Astrocyte (in vitro differentiated cells and primary cell): ENCODE data around the gene FGFBP1. TPM values are rescaled to one million over a fixed set of nuclear protein-coding genes. Genes with fewer than 3 reads are reported as not detected.
A peak's percentile ranks its signal among the peaks of the same experiment; 100 is the strongest.

Source experiments
- DNase-seq: peaks from one replicate; pipeline ENCODE4 v3.0.0-alpha.2; 2010; ENCODE audit warnings: low read depth
- FAIRE-seq: peaks from 2 replicates; lab custom pipeline; 2011; peaks lifted over from hg19 to GRCh38; lab: Jason Lieb, UNC
- H2AFZ ChIP-seq: 2 replicates; pipeline ENCODE4 v1.6.0; 2012; ENCODE audit warnings: low read depth, low read length, inconsistent platforms
- H3K27ac ChIP-seq: 2 replicates; pipeline ENCODE4 v1.5.1; 2011; ENCODE audit warnings: low read depth, low read length, inconsistent platforms
- H3K27me3 ChIP-seq: 2 replicates; pipeline ENCODE4 v1.6.0; 2011; ENCODE audit warnings: low read length, inconsistent platforms; ENCODE audit not compliant: insufficient read depth
- H3K36me3 ChIP-seq: 2 replicates; pipeline ENCODE4 v1.5.1; 2011; ENCODE audit warnings: low read length, inconsistent platforms; ENCODE audit not compliant: insufficient read depth
- H3K4me1 ChIP-seq: 2 replicates; pipeline ENCODE4 v1.5.1; 2011; ENCODE audit warnings: low read length, inconsistent platforms; ENCODE audit not compliant: insufficient read depth
- H3K4me2 ChIP-seq: 2 replicates; pipeline ENCODE4 v1.6.0; 2012; ENCODE audit warnings: low read length, inconsistent platforms
- H3K4me3 ChIP-seq: 2 replicates; pipeline ENCODE4 v1.5.1; 2011; ENCODE audit warnings: low read depth, mild to moderate bottlenecking, low read length, inconsistent platforms; ENCODE audit not compliant: insufficient read depth
- H3K79me2 ChIP-seq: 2 replicates; pipeline ENCODE4 v1.6.0; 2012; ENCODE audit warnings: mild to moderate bottlenecking, low read length, inconsistent platforms; ENCODE audit not compliant: insufficient read depth
- H3K9ac ChIP-seq: 2 replicates; pipeline ENCODE4 v1.6.0; 2012; ENCODE audit warnings: mild to moderate bottlenecking, low read length, inconsistent platforms
- H3K9me3 ChIP-seq: 2 replicates; pipeline ENCODE4 v1.5.1; 2012; ENCODE audit warnings: low read depth, mild to moderate bottlenecking, low read length, inconsistent platforms; ENCODE audit not compliant: insufficient read depth
- H4K20me1 ChIP-seq: 2 replicates; pipeline ENCODE4 v1.6.0; 2012; ENCODE audit warnings: low read length, inconsistent platforms; ENCODE audit not compliant: insufficient read depth
- H3K27ac Mint-ChIP-seq: one replicate; pipeline ENCODE4 v1.8.0; 2021; ENCODE audit warnings: mild to moderate bottlenecking, mixed read lengths; ENCODE audit not compliant: unreplicated experiment
- H3K27me3 Mint-ChIP-seq: one replicate; pipeline ENCODE4 v1.8.0; 2021; ENCODE audit warnings: low read depth, mixed read lengths; ENCODE audit not compliant: unreplicated experiment
- H3K36me3 Mint-ChIP-seq: one replicate; pipeline ENCODE4 v1.8.0; 2021; ENCODE audit warnings: low read depth, mixed read lengths; ENCODE audit not compliant: unreplicated experiment
- H3K4me1 Mint-ChIP-seq: one replicate; pipeline ENCODE4 v1.8.0; 2021; ENCODE audit warnings: low read depth, mixed read lengths; ENCODE audit not compliant: unreplicated experiment
- H3K4me3 Mint-ChIP-seq: one replicate; pipeline ENCODE4 v1.8.0; 2021; ENCODE audit warnings: mild to moderate bottlenecking, moderate library complexity, mixed read lengths; ENCODE audit not compliant: unreplicated experiment
- H3K9me3 Mint-ChIP-seq: one replicate; pipeline ENCODE4 v1.8.0; 2021; ENCODE audit warnings: mild to moderate bottlenecking, mixed read lengths; ENCODE audit not compliant: unreplicated experiment
- EZH2 ChIP-seq: IDR thresholded peaks from 2 replicates; pipeline ENCODE4 v1.6.1; 2012; ENCODE audit warnings: mild to moderate bottlenecking, low read length, inconsistent platforms; ENCODE audit not compliant: insufficient read depth
- total RNA-seq: library from RNA; stranded (reverse); gene quantifications from 2 replicates; pipeline ENCODE4 v1.2.1, GENCODE V29; 2021
- TF ChIP-seq, protein P1 (sequence below): IDR thresholded peaks from 2 replicates; pipeline ENCODE4 v1.5.1; 2011; ENCODE audit warnings: low read depth, mild to moderate bottlenecking, inconsistent platforms, low read length, moderate library complexity; ENCODE audit not compliant: insufficient read depth

Gene FGFBP1
- total RNA-seq, 1 donor from 2014 or later: not detected

DNA sequence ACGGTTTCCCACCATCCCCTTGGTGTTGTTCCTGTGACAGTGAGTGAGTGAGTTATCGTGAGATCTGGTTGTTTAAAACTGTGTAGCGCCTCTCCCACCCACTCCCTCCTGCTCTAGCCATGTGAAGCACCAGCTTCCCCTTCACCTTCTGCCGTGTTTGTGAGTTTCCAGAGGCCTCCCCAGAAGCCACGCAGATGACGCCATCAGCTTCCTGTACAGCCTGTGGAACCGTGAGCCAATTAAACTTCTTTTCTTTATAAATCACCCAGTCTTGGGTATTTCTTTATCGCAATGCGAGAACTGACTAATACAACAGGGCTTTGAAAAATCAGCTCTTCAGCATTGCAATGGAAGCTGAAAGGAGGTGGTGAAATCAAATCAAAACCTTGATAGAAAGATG, 50.0 kb downstream of the FGFBP1 start:
- no peak for FAIRE-seq
- Histone ChIP-seq H3K9ac (no peak overlapping the region), H3K36me3 (no peaks in the 10 kb centered on the region), H3K4me2 (no peak overlapping the region), H3K9me3 (no peaks in the 10 kb centered on the region), H3K4me1 (peaks cover 3% of the 10 kb centered on the region), H4K20me1 (no peaks in the 10 kb centered on the region), H3K27ac (no peak overlapping the region), H2AFZ (no peak overlapping the region), H3K4me3 (no peak overlapping the region), H3K79me2 (no peaks in the 10 kb centered on the region), H3K27me3 (no peaks in the 10 kb centered on the region)
- peak; percentile 28 for DNase-seq
- H3K27me3 Mint-ChIP-seq: no peaks in the 10 kb centered on the region
- no peaks in the 10 kb centered on the region for H3K4me1 Mint-ChIP-seq
- H3K36me3 Mint-ChIP-seq: no peaks in the 10 kb centered on the region
- no peak overlapping the region for H3K4me3 Mint-ChIP-seq
- H3K27ac Mint-ChIP-seq: no peak overlapping the region
- H3K9me3 Mint-ChIP-seq: peaks cover 1% of the 10 kb centered on the region
- TF ChIP-seq EZH2: no peak
- TF ChIP-seq, protein P1, sequence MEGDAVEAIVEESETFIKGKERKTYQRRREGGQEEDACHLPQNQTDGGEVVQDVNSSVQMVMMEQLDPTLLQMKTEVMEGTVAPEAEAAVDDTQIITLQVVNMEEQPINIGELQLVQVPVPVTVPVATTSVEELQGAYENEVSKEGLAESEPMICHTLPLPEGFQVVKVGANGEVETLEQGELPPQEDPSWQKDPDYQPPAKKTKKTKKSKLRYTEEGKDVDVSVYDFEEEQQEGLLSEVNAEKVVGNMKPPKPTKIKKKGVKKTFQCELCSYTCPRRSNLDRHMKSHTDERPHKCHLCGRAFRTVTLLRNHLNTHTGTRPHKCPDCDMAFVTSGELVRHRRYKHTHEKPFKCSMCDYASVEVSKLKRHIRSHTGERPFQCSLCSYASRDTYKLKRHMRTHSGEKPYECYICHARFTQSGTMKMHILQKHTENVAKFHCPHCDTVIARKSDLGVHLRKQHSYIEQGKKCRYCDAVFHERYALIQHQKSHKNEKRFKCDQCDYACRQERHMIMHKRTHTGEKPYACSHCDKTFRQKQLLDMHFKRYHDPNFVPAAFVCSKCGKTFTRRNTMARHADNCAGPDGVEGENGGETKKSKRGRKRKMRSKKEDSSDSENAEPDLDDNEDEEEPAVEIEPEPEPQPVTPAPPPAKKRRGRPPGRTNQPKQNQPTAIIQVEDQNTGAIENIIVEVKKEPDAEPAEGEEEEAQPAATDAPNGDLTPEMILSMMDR: no peak

Other genes starting within 250 kb of the FGFBP1 start
- gene BST1, start 235.7 kb downstream of the FGFBP1 start, total RNA-seq: 19.5 and 24.5 TPM in 2 replicates
- 0.94 and 1.0 TPM in 2 replicates for gene CD38, start 160.4 kb downstream of the FGFBP1 start, total RNA-seq
- not detected in 2 replicates for gene FGFBP2, start 24.4 kb upstream of the FGFBP1 start, total RNA-seq
- 34.5 and 38.0 TPM in 2 replicates for gene PROM1, start 145.3 kb upstream of the FGFBP1 start, total RNA-seq